Hepatocyte (in vitro differentiated cells): ENCODE results near the gene GMIP. TPM values are rescaled to one million over a fixed set of nuclear protein-coding genes. Genes with fewer than 3 reads are reported as not detected.
"Not testable (repeated sequence)": the region's sequence is repeated elsewhere in the genome, so short reads cannot be mapped to it uniquely, and the experiment has no call there.

Source experiments
- DNase-seq: peaks from one replicate; pipeline ENCODE4 v3.0.0-alpha.2; 2016; ENCODE audit warnings: low spot score
- H2AFZ ChIP-seq: fragments of 200-600 bp; sonication (generic); 2 replicates; pipeline ENCODE4 v1.6.0; 2016; ENCODE audit warnings: antibody characterized with exemption, mild to moderate bottlenecking
- H3K27ac ChIP-seq: fragments of 200-600 bp; sonication (generic); 2 replicates; pipeline ENCODE4 v1.5.1; 2016; ENCODE audit warnings: mild to moderate bottlenecking
- H3K27me3 ChIP-seq: fragments of 200-600 bp; sonication (generic); 2 replicates; pipeline ENCODE4 v1.6.1; 2016
- H3K36me3 ChIP-seq: fragments of 200-600 bp; sonication (generic); replicated peaks from 2 replicates; pipeline ENCODE4 v1.5.1; 2016; ENCODE audit warnings: low read depth; ENCODE audit not compliant: insufficient read depth
- H3K4me1 ChIP-seq: fragments of 200-600 bp; sonication (generic); 2 replicates; pipeline ENCODE4 v1.5.1; 2016; ENCODE audit warnings: mild to moderate bottlenecking, moderate library complexity; ENCODE audit not compliant: insufficient read depth
- H3K4me2 ChIP-seq: fragments of 200-600 bp; sonication (generic); 2 replicates; pipeline ENCODE4 v1.6.0; 2016
- H3K4me3 ChIP-seq: fragments of 200-600 bp; sonication (generic); 2 replicates; pipeline ENCODE4 v1.5.1; 2016; ENCODE audit warnings: mild to moderate bottlenecking
- H3K79me2 ChIP-seq: fragments of 200-600 bp; sonication (generic); 2 replicates; pipeline ENCODE4 v1.6.0; 2017; ENCODE audit warnings: mild to moderate bottlenecking
- H3K9me2 ChIP-seq: fragments of 200-600 bp; sonication (generic); replicated peaks from 2 replicates; pipeline ENCODE4 v1.6.0; 2017; ENCODE audit warnings: mild to moderate bottlenecking; ENCODE audit not compliant: insufficient read depth
- H3K9me3 ChIP-seq: fragments of 200-600 bp; sonication (generic); 2 replicates; pipeline ENCODE4 v1.5.1; 2016; ENCODE audit warnings: low read depth, mild to moderate bottlenecking
- H4K20me1 ChIP-seq: fragments of 200-600 bp; sonication (generic); 2 replicates; pipeline ENCODE4 v1.6.0; 2016; ENCODE audit warnings: mild to moderate bottlenecking; ENCODE audit not compliant: insufficient read depth, poor library complexity, severe bottlenecking
- EZH2 ChIP-seq: fragments of 200-600 bp; sonication (generic); IDR thresholded peaks from 2 replicates; pipeline ENCODE4 v1.6.1; 2016; ENCODE audit warnings: antibody characterized with exemption, mild to moderate bottlenecking, borderline replicate concordance
- EZH2phosphoT487 ChIP-seq: fragments of 200-600 bp; sonication (generic); IDR thresholded peaks from one replicate; pipeline ENCODE4 v1.6.1; 2018; ENCODE audit warnings: antibody characterized with exemption, mild to moderate bottlenecking, low read depth, moderate library complexity; ENCODE audit not compliant: unreplicated experiment, severe bottlenecking
- WGBS: methylation state at CpG from one replicate; pipeline ENCODE4 v1.1.6; 2016; ENCODE audit warnings: low lambda C conversion rate; ENCODE audit errors: missing lambda C conversion rate; 5-methylcytosine and 5-hydroxymethylcytosine counted together
- polyA plus RNA-seq: library from polyadenylated mRNA; unstranded; fragments of >200 nt; fragmentation: Nextera tagmentation; extraction: Ambion mirVana; gene quantifications from 2 replicates; pipeline ENCODE4 v1.2.1, GENCODE V29; 2016
- total RNA-seq: library from RNA; depleted of rRNA; stranded (reverse); fragments of >200 nt; gene quantifications from 2 replicates; pipeline ENCODE4 v1.2.3, GENCODE V29; 2014
- TF ChIP-seq, protein P1 (sequence below): fragments of 200-600 bp; sonication (generic); IDR thresholded peaks from 2 replicates; pipeline ENCODE4 v1.5.1; 2016; ENCODE audit warnings: antibody characterized with exemption, mild to moderate bottlenecking; ENCODE audit not compliant: poor library complexity

GMIP gene
- total and polyA plus RNA-seq, 2 experiments from 2014 or later: 5.6 to 13.0 TPM

DNA sequence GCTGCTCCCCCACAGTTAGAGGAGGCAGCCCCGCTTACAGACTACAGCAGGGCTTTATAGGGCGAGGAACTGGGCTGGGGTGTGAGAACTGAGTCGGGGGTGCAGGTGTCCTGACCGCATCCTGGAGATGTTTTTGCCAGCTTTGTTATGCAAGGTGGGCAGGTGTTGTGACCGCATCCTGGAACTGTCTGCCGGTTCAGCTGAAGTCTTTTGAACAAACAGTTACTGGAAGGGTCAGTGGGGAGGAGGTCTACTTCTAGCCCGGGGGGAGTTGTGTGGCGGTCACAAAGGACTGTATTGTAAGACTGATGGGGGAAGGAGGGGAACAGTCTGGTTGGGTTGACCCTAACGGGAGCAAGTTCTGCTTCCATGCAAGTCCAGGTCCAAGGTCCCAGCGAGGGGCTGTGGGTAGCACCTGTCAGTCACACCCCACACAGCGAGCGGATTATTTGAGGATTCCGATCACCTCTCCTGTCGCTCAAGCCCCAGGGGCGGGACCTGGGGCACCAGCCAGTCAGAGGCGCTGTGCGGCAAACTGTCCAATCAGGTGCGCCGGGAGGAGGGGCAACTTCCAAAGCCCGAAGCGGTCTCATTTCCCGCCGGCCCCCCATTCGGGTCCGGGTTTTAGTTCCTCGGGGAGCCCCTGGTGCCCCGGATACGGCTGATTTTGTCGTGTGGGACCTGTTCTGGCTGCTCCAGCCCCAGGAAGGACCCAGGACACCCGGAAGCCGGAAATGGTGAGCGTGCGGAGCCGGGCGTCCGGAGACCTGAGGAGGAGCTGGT lies 25.0 kb upstream of the GMIP start, which contains the start of gene ZNF101:
Gene ZNF101 (plus strand): TSS at position 610 of the 783 bp plus-strand sequence. CDS start 125 bp downstream, at position 735.
- H3K4me3 ChIP-seq: peak within 1 kb of the TSS; percentile 50
- DNase-seq: peak; percentile 96
- peak within 1 kb of the TSS; percentile 49 for H2AFZ ChIP-seq
- 6% methylated on average over 35 of the region's 36 CpGs for WGBS
- no peaks in the 10 kb centered on the region for H3K9me2 ChIP-seq
- peaks cover 11% of the 10 kb centered on the region for H3K4me1 ChIP-seq
- H3K9me3 ChIP-seq: no peaks in the 10 kb centered on the region
- H3K27ac ChIP-seq: peak within 1 kb of the TSS; percentile 86
- TF ChIP-seq EZH2: no peak
- no peak for TF ChIP-seq EZH2phosphoT487
- TF ChIP-seq, protein P1, sequence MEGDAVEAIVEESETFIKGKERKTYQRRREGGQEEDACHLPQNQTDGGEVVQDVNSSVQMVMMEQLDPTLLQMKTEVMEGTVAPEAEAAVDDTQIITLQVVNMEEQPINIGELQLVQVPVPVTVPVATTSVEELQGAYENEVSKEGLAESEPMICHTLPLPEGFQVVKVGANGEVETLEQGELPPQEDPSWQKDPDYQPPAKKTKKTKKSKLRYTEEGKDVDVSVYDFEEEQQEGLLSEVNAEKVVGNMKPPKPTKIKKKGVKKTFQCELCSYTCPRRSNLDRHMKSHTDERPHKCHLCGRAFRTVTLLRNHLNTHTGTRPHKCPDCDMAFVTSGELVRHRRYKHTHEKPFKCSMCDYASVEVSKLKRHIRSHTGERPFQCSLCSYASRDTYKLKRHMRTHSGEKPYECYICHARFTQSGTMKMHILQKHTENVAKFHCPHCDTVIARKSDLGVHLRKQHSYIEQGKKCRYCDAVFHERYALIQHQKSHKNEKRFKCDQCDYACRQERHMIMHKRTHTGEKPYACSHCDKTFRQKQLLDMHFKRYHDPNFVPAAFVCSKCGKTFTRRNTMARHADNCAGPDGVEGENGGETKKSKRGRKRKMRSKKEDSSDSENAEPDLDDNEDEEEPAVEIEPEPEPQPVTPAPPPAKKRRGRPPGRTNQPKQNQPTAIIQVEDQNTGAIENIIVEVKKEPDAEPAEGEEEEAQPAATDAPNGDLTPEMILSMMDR: no peak
- H3K79me2 ChIP-seq: peaks cover 25% of the 10 kb centered on the region
- no peaks in the 10 kb centered on the region for H3K36me3 ChIP-seq
- H3K27me3 ChIP-seq: no peaks in the 10 kb centered on the region
- H3K4me2 ChIP-seq: peak within 1 kb of the TSS; percentile 79
- no peaks in the 10 kb centered on the region for H4K20me1 ChIP-seq

DNA sequence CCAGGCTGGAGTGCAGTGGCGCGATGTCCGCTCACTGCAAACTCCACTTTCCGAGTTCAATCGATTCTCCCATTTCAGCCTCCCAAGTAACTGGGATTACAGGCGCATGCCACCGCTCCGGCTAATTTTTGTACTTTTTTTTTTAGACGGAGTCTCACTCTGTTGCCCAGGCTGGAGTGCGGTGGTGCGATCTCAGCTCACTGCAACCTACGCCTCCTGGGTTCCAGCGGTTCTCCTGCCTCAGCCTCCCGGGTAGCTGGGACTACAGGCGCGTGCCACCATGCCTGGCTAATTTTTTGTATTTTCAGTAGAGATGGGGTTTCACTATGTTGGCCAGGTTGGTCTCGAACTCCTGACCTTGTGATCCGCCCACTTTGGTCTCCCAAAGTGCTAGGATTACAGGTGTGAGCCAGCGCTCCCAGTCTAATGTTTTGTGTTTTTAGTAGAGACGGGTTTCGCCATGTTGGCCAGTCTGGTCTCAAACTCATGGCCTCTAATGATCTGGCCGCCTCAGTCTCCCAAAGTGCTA lies 22.0 kb upstream of the GMIP start:
- Histone ChIP-seq H4K20me1 (peaks cover 17% of the 10 kb centered on the region), H3K4me1 (peaks cover 22% of the 10 kb centered on the region), H3K79me2 (peaks cover 41% of the 10 kb centered on the region)
- H2AFZ ChIP-seq, H3K4me3 ChIP-seq, H3K4me2 ChIP-seq, DNase-seq, H3K9me3 ChIP-seq, H3K27ac ChIP-seq, H3K27me3 ChIP-seq, H3K9me2 ChIP-seq, H3K36me3 ChIP-seq: not testable (repeated sequence)
- WGBS: 95% methylated on average over 22 of the region's 22 CpGs

- Histone ChIP-seq H3K4me2 (peak within 1 kb of the TSS; percentile 95), H3K27ac (peak within 1 kb of the TSS; percentile 84), H4K20me1 (peaks cover 17% of the 10 kb centered on the region), H2AFZ (peak within 1 kb of the TSS; percentile 48), H3K27me3 (no peaks in the 10 kb centered on the region), H3K9me3 (no peaks in the 10 kb centered on the region), H3K9me2 (no peaks in the 10 kb centered on the region), H3K4me1 (peaks cover 11% of the 10 kb centered on the region), H3K79me2 (peaks cover 37% of the 10 kb centered on the region), H3K36me3 (no peaks in the 10 kb centered on the region), H3K4me3 (peak within 1 kb of the TSS; percentile 80)
- DNase-seq: peak; percentile 97
- TF ChIP-seq EZH2phosphoT487: no peak
- TF ChIP-seq, protein P1: no peak
- no peak for TF ChIP-seq EZH2
- WGBS: under 1% methylated on average over 72 of the region's 85 CpGs
These were observed 20.0 kb upstream of the GMIP start, which contains the start of gene ATP13A1 for GRCh38 chr19:19663256-19664120. Gene ATP13A1, minus strand, starts transcription at chr19:19663676. Its CDS starts 10 bp downstream, at chr19:19663666.
